Liver (tissue), 3 donors: ENCODE measurements around the gene TYSND1.

ENCODE experiments used
- EGR1 ChIP-seq, 2 donors: IDR thresholded peaks; 2 replicates each; pipeline ENCODE4 v1.6.1; 2016 to 2018; ENCODE audit warnings: antibody characterized with exemption in 2 of 2, low read depth in 2 of 2
- GABPA ChIP-seq, 2 donors: IDR thresholded peaks in 1 of 2; conservative IDR thresholded peaks in 1 of 2; 2 replicates each; pipeline ENCODE4 v1.6.1; 2016; ENCODE audit warnings: antibody characterized with exemption in 2 of 2, mild to moderate bottlenecking in 1 of 2, moderate library complexity in 1 of 2
- HNF4A ChIP-seq, 2 donors: conservative IDR thresholded peaks; 2 replicates each; pipeline ENCODE4 v1.6.1; 2016; ENCODE audit warnings: antibody characterized with exemption in 2 of 2, mild to moderate bottlenecking in 2 of 2
- HNF4G ChIP-seq: IDR thresholded peaks from 2 replicates; pipeline ENCODE4 v1.6.1; 2016; ENCODE audit warnings: antibody characterized with exemption
- JUND ChIP-seq, 2 donors: IDR thresholded peaks; 2 replicates each; pipeline ENCODE4 v1.6.1; 2016; ENCODE audit warnings: antibody characterized with exemption in 2 of 2
- RAD21 ChIP-seq, 2 donors: IDR thresholded peaks; 2 replicates each; pipeline ENCODE4 v1.6.1; 2016; ENCODE audit warnings: antibody characterized with exemption in 2 of 2, mild to moderate bottlenecking in 2 of 2
- RXRA ChIP-seq, 2 donors: IDR thresholded peaks; 2 replicates each; pipeline ENCODE4 v1.6.1; 2017 to 2018; ENCODE audit warnings: antibody characterized with exemption in 2 of 2, mild to moderate bottlenecking in 1 of 2
- TAF1 ChIP-seq: conservative IDR thresholded peaks from 2 replicates; pipeline ENCODE4 v1.6.1; 2016; ENCODE audit warnings: antibody characterized with exemption, mild to moderate bottlenecking
- YY1 ChIP-seq: IDR thresholded peaks from 2 replicates; pipeline ENCODE4 v1.6.1; 2016; ENCODE audit warnings: antibody characterized with exemption, mild to moderate bottlenecking
- TF ChIP-seq, protein P1 (sequence below): fragments of 150-350 bp; IDR thresholded peaks from 2 replicates; pipeline ENCODE4 v1.5.1; 2017; ENCODE audit warnings: improper control_type of control experiment, low read depth, low read length; ENCODE audit not compliant: missing input control
- TF ChIP-seq, protein P2 (sequence below): IDR thresholded peaks from 2 replicates; pipeline ENCODE4 v1.6.1; 2016; ENCODE audit warnings: antibody characterized with exemption
- TF ChIP-seq, protein P3 (sequence below): IDR thresholded peaks from 2 replicates; pipeline ENCODE4 v1.6.1; 2016; ENCODE audit warnings: antibody characterized with exemption, mild to moderate bottlenecking
- donor health status: healthy.
- donor health status: healthy.

DNA sequence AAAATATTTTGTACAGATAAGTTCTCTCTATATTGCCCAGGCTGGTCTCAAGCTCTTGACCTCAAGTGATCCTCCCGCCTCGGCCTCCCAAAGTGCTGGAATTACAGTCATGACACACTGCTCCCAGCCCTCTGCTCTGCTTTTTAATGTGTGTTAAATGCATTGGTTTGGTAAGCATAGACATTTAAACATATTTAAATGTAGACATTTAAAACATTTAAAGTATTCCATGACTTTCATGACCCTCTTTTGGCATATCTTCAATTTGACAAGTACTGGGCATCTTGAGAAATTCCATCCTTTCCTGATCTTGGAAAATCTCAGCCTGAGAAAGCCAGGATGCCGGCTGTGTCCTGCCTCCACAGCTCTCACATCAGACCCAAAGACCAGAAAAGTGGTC lies 29.0 kb upstream of the TYSND1 start:
- TF ChIP-seq, protein P1, sequence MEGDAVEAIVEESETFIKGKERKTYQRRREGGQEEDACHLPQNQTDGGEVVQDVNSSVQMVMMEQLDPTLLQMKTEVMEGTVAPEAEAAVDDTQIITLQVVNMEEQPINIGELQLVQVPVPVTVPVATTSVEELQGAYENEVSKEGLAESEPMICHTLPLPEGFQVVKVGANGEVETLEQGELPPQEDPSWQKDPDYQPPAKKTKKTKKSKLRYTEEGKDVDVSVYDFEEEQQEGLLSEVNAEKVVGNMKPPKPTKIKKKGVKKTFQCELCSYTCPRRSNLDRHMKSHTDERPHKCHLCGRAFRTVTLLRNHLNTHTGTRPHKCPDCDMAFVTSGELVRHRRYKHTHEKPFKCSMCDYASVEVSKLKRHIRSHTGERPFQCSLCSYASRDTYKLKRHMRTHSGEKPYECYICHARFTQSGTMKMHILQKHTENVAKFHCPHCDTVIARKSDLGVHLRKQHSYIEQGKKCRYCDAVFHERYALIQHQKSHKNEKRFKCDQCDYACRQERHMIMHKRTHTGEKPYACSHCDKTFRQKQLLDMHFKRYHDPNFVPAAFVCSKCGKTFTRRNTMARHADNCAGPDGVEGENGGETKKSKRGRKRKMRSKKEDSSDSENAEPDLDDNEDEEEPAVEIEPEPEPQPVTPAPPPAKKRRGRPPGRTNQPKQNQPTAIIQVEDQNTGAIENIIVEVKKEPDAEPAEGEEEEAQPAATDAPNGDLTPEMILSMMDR, result no peak
- TF ChIP-seq, protein P2, sequence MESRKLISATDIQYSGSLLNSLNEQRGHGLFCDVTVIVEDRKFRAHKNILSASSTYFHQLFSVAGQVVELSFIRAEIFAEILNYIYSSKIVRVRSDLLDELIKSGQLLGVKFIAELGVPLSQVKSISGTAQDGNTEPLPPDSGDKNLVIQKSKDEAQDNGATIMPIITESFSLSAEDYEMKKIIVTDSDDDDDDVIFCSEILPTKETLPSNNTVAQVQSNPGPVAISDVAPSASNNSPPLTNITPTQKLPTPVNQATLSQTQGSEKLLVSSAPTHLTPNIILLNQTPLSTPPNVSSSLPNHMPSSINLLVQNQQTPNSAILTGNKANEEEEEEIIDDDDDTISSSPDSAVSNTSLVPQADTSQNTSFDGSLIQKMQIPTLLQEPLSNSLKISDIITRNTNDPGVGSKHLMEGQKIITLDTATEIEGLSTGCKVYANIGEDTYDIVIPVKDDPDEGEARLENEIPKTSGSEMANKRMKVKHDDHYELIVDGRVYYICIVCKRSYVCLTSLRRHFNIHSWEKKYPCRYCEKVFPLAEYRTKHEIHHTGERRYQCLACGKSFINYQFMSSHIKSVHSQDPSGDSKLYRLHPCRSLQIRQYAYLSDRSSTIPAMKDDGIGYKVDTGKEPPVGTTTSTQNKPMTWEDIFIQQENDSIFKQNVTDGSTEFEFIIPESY, result no peak
- TF ChIP-seq TAF1 (no peak), YY1 (no peak), RAD21 (IDR thresholded peaks at IDR 0.05) (no peak), GABPA (IDR thresholded peaks at IDR 0.05 in 1 of 2, conservative IDR thresholded peaks at IDR 0.05 in 1 of 2) (no peak), HNF4A (conservative IDR thresholded peaks at IDR 0.05) (no peak), EGR1 (IDR thresholded peaks at IDR 0.05; ENCODE audit: low read depth in 2 of 2) (no peak), JUND (IDR thresholded peaks at IDR 0.05) (no peak), RXRA (IDR thresholded peaks at IDR 0.05) (no peak), HNF4G (no peak)
- TF ChIP-seq, protein P3, sequence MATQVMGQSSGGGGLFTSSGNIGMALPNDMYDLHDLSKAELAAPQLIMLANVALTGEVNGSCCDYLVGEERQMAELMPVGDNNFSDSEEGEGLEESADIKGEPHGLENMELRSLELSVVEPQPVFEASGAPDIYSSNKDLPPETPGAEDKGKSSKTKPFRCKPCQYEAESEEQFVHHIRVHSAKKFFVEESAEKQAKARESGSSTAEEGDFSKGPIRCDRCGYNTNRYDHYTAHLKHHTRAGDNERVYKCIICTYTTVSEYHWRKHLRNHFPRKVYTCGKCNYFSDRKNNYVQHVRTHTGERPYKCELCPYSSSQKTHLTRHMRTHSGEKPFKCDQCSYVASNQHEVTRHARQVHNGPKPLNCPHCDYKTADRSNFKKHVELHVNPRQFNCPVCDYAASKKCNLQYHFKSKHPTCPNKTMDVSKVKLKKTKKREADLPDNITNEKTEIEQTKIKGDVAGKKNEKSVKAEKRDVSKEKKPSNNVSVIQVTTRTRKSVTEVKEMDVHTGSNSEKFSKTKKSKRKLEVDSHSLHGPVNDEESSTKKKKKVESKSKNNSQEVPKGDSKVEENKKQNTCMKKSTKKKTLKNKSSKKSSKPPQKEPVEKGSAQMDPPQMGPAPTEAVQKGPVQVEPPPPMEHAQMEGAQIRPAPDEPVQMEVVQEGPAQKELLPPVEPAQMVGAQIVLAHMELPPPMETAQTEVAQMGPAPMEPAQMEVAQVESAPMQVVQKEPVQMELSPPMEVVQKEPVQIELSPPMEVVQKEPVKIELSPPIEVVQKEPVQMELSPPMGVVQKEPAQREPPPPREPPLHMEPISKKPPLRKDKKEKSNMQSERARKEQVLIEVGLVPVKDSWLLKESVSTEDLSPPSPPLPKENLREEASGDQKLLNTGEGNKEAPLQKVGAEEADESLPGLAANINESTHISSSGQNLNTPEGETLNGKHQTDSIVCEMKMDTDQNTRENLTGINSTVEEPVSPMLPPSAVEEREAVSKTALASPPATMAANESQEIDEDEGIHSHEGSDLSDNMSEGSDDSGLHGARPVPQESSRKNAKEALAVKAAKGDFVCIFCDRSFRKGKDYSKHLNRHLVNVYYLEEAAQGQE, result no peak
